Measurements from ENCODE around the gene TMEM80. TPM values are rescaled to one million over a fixed set of nuclear protein-coding genes. Genes with fewer than 3 reads are reported as not detected.

The TMEM80 gene
- total RNA-seq, 4 donors from 2014 or later, result 15.3 to 43.9 (median 38.1) TPM

DNA sequence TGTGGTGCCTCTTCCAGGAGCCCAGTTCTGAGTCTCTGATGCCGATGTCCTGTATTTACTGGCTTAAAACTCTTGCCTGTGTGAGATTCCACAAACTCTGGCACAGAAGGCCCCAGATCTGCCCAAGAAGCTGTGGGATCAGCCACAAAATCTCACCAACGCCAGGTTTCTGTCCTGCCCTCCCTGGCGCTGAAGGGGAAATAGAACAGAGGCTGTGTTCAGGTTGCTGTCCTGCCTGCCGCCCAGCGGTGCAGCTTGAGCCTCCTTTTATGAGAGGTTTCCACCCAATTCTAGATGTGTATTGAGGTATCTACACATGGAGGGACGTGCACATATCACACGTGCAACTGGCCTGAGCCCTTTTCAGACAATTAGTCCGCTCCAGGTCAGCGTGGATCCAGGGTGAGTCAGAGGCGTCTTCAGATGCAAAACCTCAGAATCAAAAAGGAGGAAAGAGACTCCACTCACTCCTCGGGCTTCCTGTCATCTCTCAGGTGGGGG, 2.2 kb downstream of the TMEM80 start:
- Histone ChIP-seq H3K4me1 (peaks cover 0 to 59% (median 41%) of the 10 kb centered on the region in 4 donors), H3K27ac (peak overlapping the region in 3 of 4 donors; percentile 97 to 100 (median 100)), H3K4me3 (no peak overlapping the region), H3K27me3 (no peaks in the 10 kb centered on the region), H3K9me3 (no peaks in the 10 kb centered on the region), H3K36me3 (peaks cover 0 to 41% (median 0%) of the 10 kb centered on the region in 3 donors)
- TF ChIP-seq POLR2A (IDR thresholded peaks at IDR 0.05), result no peak
- no peak for TF ChIP-seq EP300 (IDR thresholded peaks at IDR 0.05)
- TF ChIP-seq, protein P1, sequence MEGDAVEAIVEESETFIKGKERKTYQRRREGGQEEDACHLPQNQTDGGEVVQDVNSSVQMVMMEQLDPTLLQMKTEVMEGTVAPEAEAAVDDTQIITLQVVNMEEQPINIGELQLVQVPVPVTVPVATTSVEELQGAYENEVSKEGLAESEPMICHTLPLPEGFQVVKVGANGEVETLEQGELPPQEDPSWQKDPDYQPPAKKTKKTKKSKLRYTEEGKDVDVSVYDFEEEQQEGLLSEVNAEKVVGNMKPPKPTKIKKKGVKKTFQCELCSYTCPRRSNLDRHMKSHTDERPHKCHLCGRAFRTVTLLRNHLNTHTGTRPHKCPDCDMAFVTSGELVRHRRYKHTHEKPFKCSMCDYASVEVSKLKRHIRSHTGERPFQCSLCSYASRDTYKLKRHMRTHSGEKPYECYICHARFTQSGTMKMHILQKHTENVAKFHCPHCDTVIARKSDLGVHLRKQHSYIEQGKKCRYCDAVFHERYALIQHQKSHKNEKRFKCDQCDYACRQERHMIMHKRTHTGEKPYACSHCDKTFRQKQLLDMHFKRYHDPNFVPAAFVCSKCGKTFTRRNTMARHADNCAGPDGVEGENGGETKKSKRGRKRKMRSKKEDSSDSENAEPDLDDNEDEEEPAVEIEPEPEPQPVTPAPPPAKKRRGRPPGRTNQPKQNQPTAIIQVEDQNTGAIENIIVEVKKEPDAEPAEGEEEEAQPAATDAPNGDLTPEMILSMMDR (IDR thresholded peaks at IDR 0.05), result no peak
- DNase-seq (ENCODE audit: low spot score in 2 of 2), result no peak
- 69 to 71% methylated on average over 11 of the region's 11 CpGs for WGBS, 2 donors

DNA sequence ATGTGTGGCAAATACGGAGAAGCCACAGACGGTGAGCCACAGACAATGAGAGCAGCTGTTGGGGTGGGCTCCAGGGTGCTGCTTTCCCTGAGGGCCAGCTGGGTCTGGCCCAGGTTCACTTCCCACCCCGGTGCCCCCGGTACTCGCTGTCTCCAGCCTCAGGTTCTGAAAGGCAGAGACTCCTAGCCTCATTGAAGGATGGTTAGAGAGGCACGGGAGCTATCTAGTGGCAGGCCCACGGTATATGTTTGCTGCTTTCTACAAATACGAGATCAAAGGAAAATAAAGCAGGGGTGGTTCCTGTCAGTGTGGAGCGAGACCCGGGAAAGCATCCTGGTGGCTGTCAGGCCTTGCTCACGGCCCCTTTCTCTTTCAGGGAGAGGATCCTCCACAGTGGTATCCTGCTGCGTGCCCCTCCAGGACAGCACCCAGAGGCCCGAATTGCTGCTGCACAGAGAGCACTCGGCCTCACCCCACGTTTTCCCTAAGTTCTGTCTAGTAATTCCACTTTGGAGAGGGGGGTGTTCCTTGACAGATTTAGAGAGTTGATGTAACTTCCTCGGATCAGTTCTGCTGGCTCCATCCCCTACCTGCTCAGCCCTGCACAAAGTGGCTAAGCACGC, 3.0 kb downstream of the TMEM80 start:
- Histone ChIP-seq H3K4me3 (no peak overlapping the region), H3K9me3 (no peaks in the 10 kb centered on the region), H3K27me3 (no peaks in the 10 kb centered on the region), H3K27ac (peak overlapping the region in 2 of 4 donors; percentile 100), H3K4me1 (peaks cover 0 to 59% (median 41%) of the 10 kb centered on the region in 4 donors), H3K36me3 (peaks cover 0 to 44% (median 0%) of the 10 kb centered on the region in 3 donors)
- TF ChIP-seq POLR2A (IDR thresholded peaks at IDR 0.05) (no peak), EP300 (IDR thresholded peaks at IDR 0.05) (no peak)
- TF ChIP-seq, protein P1 (IDR thresholded peaks at IDR 0.05), result no peak
- DNase-seq (ENCODE audit: low spot score in 2 of 2), result no peak
- WGBS, 2 donors, result 69 to 73% methylated on average over 17 of the region's 17 CpGs

DNA sequence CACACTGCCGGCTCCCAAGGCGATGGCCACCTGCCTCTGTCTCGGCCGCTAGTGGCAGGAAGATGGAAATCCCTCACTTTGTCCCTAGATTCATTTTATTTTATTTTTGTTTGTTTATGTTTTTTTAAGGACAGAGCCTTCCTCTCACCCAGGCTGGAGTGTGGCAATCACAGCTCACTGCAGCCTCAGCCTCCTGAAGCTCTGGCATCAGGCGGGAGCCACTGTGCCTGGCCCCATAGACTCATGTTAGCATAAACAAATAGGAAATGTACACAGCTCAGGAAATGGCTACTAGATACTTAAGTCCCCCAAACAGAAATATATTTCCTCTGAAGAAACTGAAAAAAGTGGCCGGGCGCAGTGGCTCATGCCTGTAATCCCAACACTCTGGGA, 3.5 kb downstream of the TMEM80 start:
- WGBS, 2 donors, result 92 to 94% methylated on average over 7 of the region's 7 CpGs
- no peaks in the 10 kb centered on the region for H3K9me3 ChIP-seq
- no peak for TF ChIP-seq EP300 (IDR thresholded peaks at IDR 0.05)
- no peak for TF ChIP-seq POLR2A (IDR thresholded peaks at IDR 0.05)
- TF ChIP-seq, protein P1 (IDR thresholded peaks at IDR 0.05), result no peak
- H3K27me3 ChIP-seq, result no peaks in the 10 kb centered on the region
- no peak overlapping the region for H3K4me3 ChIP-seq
- no peak for DNase-seq (ENCODE audit: low spot score in 2 of 2)
- H3K27ac ChIP-seq, result peak overlapping the region in 1 of 4 donors; percentile 100
- peaks cover 0 to 47% (median 0%) of the 10 kb centered on the region in 3 donors for H3K36me3 ChIP-seq
- H3K4me1 ChIP-seq, result peaks cover 0 to 57% (median 36%) of the 10 kb centered on the region in 4 donors

DNA sequence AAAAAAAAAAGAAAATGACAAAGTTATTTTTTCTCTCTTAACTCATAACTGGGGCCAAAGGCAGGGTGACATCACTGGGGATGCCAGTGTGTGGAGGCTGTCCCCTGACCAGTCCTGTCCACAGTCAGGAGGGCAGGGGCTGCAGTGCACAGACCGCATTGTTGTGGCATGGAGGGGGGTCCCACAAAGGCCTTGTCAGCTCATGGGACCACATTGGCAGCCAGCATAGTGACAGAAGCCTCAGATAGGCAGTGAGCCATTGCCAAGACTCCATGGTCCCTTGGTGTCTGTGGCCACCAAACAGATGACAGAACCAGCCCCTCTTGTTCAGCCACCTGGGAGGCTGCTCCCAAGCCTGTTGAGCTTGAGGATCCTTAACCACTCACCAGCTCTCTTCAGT, 4.1 kb downstream of the TMEM80 start:
- H3K9me3 ChIP-seq, result no peaks in the 10 kb centered on the region
- DNase-seq (ENCODE audit: low spot score in 2 of 2), result no peak
- H3K27me3 ChIP-seq, result no peaks in the 10 kb centered on the region
- no peak for TF ChIP-seq EP300 (IDR thresholded peaks at IDR 0.05)
- TF ChIP-seq, protein P1 (IDR thresholded peaks at IDR 0.05), result no peak
- TF ChIP-seq POLR2A (IDR thresholded peaks at IDR 0.05), result no peak
- WGBS, 2 donors, result 81 to 88% methylated on average over 1 of the region's 1 CpG
- no peak overlapping the region for H3K4me3 ChIP-seq
- peaks cover 0 to 53% (median 0%) of the 10 kb centered on the region in 3 donors for H3K36me3 ChIP-seq
- no peak overlapping the region for H3K27ac ChIP-seq
- peaks cover 0 to 57% (median 32%) of the 10 kb centered on the region in 4 donors for H3K4me1 ChIP-seq

DNA sequence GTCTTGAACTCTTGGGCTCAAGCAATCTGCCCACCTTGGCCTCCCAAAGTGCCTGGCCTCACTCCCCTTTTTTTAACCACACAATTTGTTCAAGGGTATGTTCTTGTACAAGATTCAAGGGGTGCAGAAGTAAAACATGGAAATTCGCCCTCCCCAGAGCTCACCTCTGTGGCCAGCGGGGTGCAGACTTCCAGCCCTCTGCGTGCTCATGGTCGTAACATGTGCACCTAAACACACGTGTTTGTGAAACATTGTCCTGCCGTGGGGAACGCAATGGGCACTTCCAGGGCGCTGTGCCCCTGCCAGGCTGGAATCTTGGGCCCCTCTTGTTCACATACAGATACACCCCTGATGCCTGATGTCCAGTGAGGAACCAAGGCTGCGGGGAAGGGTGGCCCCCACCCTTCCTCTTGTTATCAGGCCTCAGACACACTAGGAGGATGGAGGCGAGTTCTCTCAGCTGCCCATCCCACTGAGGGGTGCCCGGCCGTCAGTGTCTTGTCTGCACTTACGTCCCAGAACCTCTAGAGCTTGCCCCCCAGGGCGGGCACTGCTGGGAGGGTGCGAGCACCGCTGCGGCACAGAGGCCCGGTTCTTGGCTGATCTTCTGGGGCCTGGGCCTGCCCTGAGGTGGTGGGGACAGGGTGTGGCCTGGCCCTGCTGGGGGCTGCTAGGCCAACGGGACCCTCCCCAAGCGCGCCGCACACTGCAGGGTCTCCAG, 6.3 kb downstream of the TMEM80 start:
- Histone ChIP-seq H3K4me1 (peaks cover 0 to 73% (median 44%) of the 10 kb centered on the region in 4 donors), H3K9me3 (no peaks in the 10 kb centered on the region), H3K27me3 (no peaks in the 10 kb centered on the region), H3K4me3 (no peak overlapping the region), H3K27ac (peak overlapping the region in 3 of 4 donors; percentile 61 to 81 (median 74)), H3K36me3 (peaks cover 0 to 55% (median 0%) of the 10 kb centered on the region in 3 donors)
- DNase-seq (ENCODE audit: low spot score in 2 of 2), result no peak
- 84 to 87% methylated on average over 21 to 22 of the region's 22 CpGs for WGBS, 2 donors
- no peak for TF ChIP-seq POLR2A (IDR thresholded peaks at IDR 0.05)
- TF ChIP-seq, protein P1 (IDR thresholded peaks at IDR 0.05), result no peak
- TF ChIP-seq EP300 (IDR thresholded peaks at IDR 0.05), result no peak

All from tibial nerve (tissue), 4 donors.